ENCODE measurements around the gene ACYP2.

The ACYP2 gene

GRCh38 chr2:54161660-54162424, 46.4 kb downstream of the ACYP2 start:
- DNase-seq, result no peak

GRCh38 chr2:54164106-54164505, 48.7 kb downstream of the ACYP2 start:
- no peak for DNase-seq

- peak; percentile 8 for DNase-seq
These were observed 50.8 kb downstream of the ACYP2 start for GRCh38 chr2:54166121-54166773.

GRCh38 chr2:54176577-54176976, 61.2 kb downstream of the ACYP2 start:
- peak; percentile 58 for DNase-seq

GRCh38 chr2:54183281-54183680, 67.9 kb downstream of the ACYP2 start:
- DNase-seq, result no peak

- no peak for DNase-seq
These were observed 68.6 kb downstream of the ACYP2 start for GRCh38 chr2:54183972-54184371.

- no peak for DNase-seq
These were observed 69.7 kb downstream of the ACYP2 start for GRCh38 chr2:54185105-54185504.

- no peak for DNase-seq
These were observed 71.9 kb downstream of the ACYP2 start for GRCh38 chr2:54187331-54187730.

- DNase-seq, result no peak
These were observed 74.1 kb downstream of the ACYP2 start for GRCh38 chr2:54189539-54189938.

GRCh38 chr2:54191361-54192135, 76.1 kb downstream of the ACYP2 start:
- no peak for DNase-seq

GRCh38 chr2:54194761-54195750, 79.6 kb downstream of the ACYP2 start:
- DNase-seq, result no peak

GRCh38 chr2:54196646-54197045, 81.2 kb downstream of the ACYP2 start:
- DNase-seq, result no peak

GRCh38 chr2:54204476-54204875, 89.1 kb downstream of the ACYP2 start:
- no peak for DNase-seq

- peak; percentile 47 for DNase-seq
These were observed 91.2 kb downstream of the ACYP2 start for GRCh38 chr2:54206596-54206995.

- peak; percentile 21 for DNase-seq
These were observed 92.3 kb downstream of the ACYP2 start for GRCh38 chr2:54207666-54208195.

GRCh38 chr2:54208364-54209240, 93.2 kb downstream of the ACYP2 start:
- peak; percentile 63 for DNase-seq

- DNase-seq, result no peak
These were observed 94.0 kb downstream of the ACYP2 start for GRCh38 chr2:54209379-54209778.

- peak; percentile 95 for DNase-seq
These were observed 97.0 kb downstream of the ACYP2 start for GRCh38 chr2:54212456-54212855.

GRCh38 chr2:54213082-54213481, 97.7 kb downstream of the ACYP2 start:
- DNase-seq, result no peak

GRCh38 chr2:54224997-54225396, 109.6 kb downstream of the ACYP2 start:
- DNase-seq, result no peak

- no peak for DNase-seq
These were observed 110.8 kb downstream of the ACYP2 start for GRCh38 chr2:54226260-54226659.
